Activated B cell treated with CpG ODN at 0.5 μM for 24 hours (primary cell): Measurements from ENCODE around the gene ZNF883. TPM values are rescaled to one million over a fixed set of nuclear protein-coding genes. Genes with fewer than 3 reads are reported as not detected.

Source experiments
- ATAC-seq: fragments of 200-7000 bp; cut with Tn5 transposase; one replicate; pipeline ENCODE4 v1.10.0; 2021; ENCODE audit warnings: low read depth, mild to moderate bottlenecking, moderate library complexity
- CTCF ChIA-PET: fragments of 350-600 bp; sonication (Branson Sonifier 250); formaldehyde crosslinking; loops from one replicate; lab custom pipeline; 2021; ENCODE audit warnings: antibody characterized with exemption; lab: Charles Lee
- POLR2A ChIA-PET: fragments of 350-600 bp; sonication (Branson Sonifier 250); formaldehyde crosslinking; loops from one replicate; lab custom pipeline; 2021; ENCODE audit warnings: antibody characterized with exemption; lab: Charles Lee
- DNase-seq: peaks from one replicate; pipeline ENCODE4 v3.0.0; 2022
- H3K27ac Mint-ChIP-seq: one replicate; pipeline ENCODE4 v1.8.0; 2020; ENCODE audit warnings: mixed read lengths
- H3K27me3 Mint-ChIP-seq: one replicate; pipeline ENCODE4 v1.8.0; 2021; ENCODE audit warnings: mixed read lengths
- H3K36me3 Mint-ChIP-seq: one replicate; pipeline ENCODE4 v1.8.0; 2021; ENCODE audit warnings: low read depth, mixed read lengths
- H3K4me1 Mint-ChIP-seq: one replicate; pipeline ENCODE4 v1.8.0; 2021; ENCODE audit warnings: mixed read lengths
- H3K4me3 Mint-ChIP-seq: one replicate; pipeline ENCODE4 v1.8.0; 2020; ENCODE audit warnings: mild to moderate bottlenecking, mixed read lengths
- H3K9me3 Mint-ChIP-seq: one replicate; pipeline ENCODE4 v1.8.0; 2020; ENCODE audit warnings: mixed read lengths
- intact Hi-C: fragments of 100-400 bp; cut with micrococcal nuclease; formaldehyde crosslinking; loops from one replicate; pipeline ENCODE4 v1.15.1; 2024
- total RNA-seq: library from RNA; stranded (reverse); gene quantifications from 2 replicates; pipeline ENCODE4 v1.2.3, GENCODE V29; 2022
- TF ChIP-seq, protein P1 (sequence below): fragments of 200-600 bp; IDR thresholded peaks from one replicate; pipeline ENCODE4 v1.8.0; 2022; ENCODE audit warnings: antibody characterized with exemption, mild to moderate bottlenecking

The ZNF883 gene
- total RNA-seq, 1 donor from 2014 or later: 0.33 TPM

- Mint-ChIP-seq H3K27ac (no peak overlapping the region), H3K4me1 (no peaks in the 10 kb centered on the region), H3K4me3 (no peak overlapping the region), H3K9me3 (no peaks in the 10 kb centered on the region), H3K36me3 (no peaks in the 10 kb centered on the region), H3K27me3 (peaks cover 12% of the 10 kb centered on the region)
- ATAC-seq: no peak
- ChIA-PET POLR2A (interaction anchor here (0.7 kb wide), 1 partner anchor 54 kb away, joined by 3 read pairs; no protein-coding TSS in a partner anchor), CTCF (interaction anchor here (2.1 kb wide), 1 partner anchor 9 kb away, joined by 8 read pairs; no protein-coding TSS in a partner anchor)
- TF ChIP-seq, protein P1, sequence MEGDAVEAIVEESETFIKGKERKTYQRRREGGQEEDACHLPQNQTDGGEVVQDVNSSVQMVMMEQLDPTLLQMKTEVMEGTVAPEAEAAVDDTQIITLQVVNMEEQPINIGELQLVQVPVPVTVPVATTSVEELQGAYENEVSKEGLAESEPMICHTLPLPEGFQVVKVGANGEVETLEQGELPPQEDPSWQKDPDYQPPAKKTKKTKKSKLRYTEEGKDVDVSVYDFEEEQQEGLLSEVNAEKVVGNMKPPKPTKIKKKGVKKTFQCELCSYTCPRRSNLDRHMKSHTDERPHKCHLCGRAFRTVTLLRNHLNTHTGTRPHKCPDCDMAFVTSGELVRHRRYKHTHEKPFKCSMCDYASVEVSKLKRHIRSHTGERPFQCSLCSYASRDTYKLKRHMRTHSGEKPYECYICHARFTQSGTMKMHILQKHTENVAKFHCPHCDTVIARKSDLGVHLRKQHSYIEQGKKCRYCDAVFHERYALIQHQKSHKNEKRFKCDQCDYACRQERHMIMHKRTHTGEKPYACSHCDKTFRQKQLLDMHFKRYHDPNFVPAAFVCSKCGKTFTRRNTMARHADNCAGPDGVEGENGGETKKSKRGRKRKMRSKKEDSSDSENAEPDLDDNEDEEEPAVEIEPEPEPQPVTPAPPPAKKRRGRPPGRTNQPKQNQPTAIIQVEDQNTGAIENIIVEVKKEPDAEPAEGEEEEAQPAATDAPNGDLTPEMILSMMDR: no peak
- no peak for DNase-seq
- intact Hi-C loops: no loop called here
Measured at GRCh38 chr9:112911736-112912135, 100.3 kb downstream of the ZNF883 start.

Other genes starting within 250 kb of the ZNF883 start
- gene SLC46A2, start 121.3 kb downstream of the ZNF883 start, total RNA-seq: not detected in 2 replicates
- gene ZFP37, start 44.5 kb upstream of the ZNF883 start, total RNA-seq: 1.7 and 2.6 TPM in 2 replicates
- 0.93 and 1.1 TPM in 2 replicates for gene SLC31A2, start 138.8 kb upstream of the ZNF883 start, total RNA-seq
- 48.3 and 49.1 TPM in 2 replicates for gene FKBP15, start 209.1 kb upstream of the ZNF883 start, total RNA-seq
- gene SLC31A1, start 209.4 kb upstream of the ZNF883 start, total RNA-seq: 5.7 and 7.3 TPM in 2 replicates